GM23338 (cell line): Measurements from ENCODE around the gene U2AF1L4. TPM values are rescaled to one million over a fixed set of nuclear protein-coding genes. Genes with fewer than 3 reads are reported as not detected.

Experiments used
- ATAC-seq: fragments of 200-7000 bp; cut with Tn5 transposase; 3 replicates; pipeline ENCODE4 v1.9.1; 2020
- DNase-seq: peaks from one replicate; pipeline ENCODE4 v3.0.0-alpha.2; 2015; ENCODE audit warnings: low spot score
- H2AFZ ChIP-seq: fragments of 200-600 bp; sonication (generic); 2 replicates; pipeline ENCODE4 v1.8.0; 2016; ENCODE audit warnings: antibody characterized with exemption, mild to moderate bottlenecking, moderate library complexity
- H3F3A ChIP-seq: fragments of 200-600 bp; sonication (generic); replicated peaks from 2 replicates; pipeline ENCODE4 v1.8.0; 2017; ENCODE audit warnings: antibody characterized with exemption, mixed run types, low read depth
- H3K27ac ChIP-seq: fragments of 200-600 bp; sonication (generic); 2 replicates; pipeline ENCODE4 v1.6.1; 2016; ENCODE audit warnings: low read depth
- H3K27me3 ChIP-seq: fragments of 200-600 bp; sonication (generic); 2 replicates; pipeline ENCODE4 v1.8.0; 2016; ENCODE audit warnings: mild to moderate bottlenecking, mixed run types, moderate library complexity; ENCODE audit not compliant: insufficient read depth
- H3K36me3 ChIP-seq: fragments of 200-600 bp; sonication (generic); 2 replicates; pipeline ENCODE4 v1.8.0; 2016; ENCODE audit warnings: mild to moderate bottlenecking; ENCODE audit not compliant: insufficient read depth
- H3K4me1 ChIP-seq: fragments of 200-600 bp; sonication (generic); 2 replicates; pipeline ENCODE4 v1.8.0; 2016; ENCODE audit warnings: mild to moderate bottlenecking, moderate library complexity; ENCODE audit not compliant: insufficient read depth
- H3K4me2 ChIP-seq: fragments of 200-600 bp; sonication (generic); 2 replicates; pipeline ENCODE4 v1.7.1; 2017; ENCODE audit warnings: mixed run types
- H3K4me3 ChIP-seq: fragments of 200-600 bp; sonication (generic); 2 replicates; pipeline ENCODE4 v1.6.1; 2016; ENCODE audit warnings: mixed run types
- H3K79me2 ChIP-seq: fragments of 200-600 bp; sonication (generic); replicated peaks from 2 replicates; pipeline ENCODE4 v1.8.0; 2017; ENCODE audit warnings: mild to moderate bottlenecking; ENCODE audit not compliant: insufficient read depth
- H3K9me2 ChIP-seq: fragments of 200-600 bp; sonication (generic); 2 replicates; pipeline ENCODE4 v1.8.0; 2017; ENCODE audit not compliant: insufficient read depth
- H4K20me1 ChIP-seq: fragments of 200-600 bp; sonication (generic); replicated peaks from 2 replicates; pipeline ENCODE4 v1.8.0; 2017; ENCODE audit warnings: mild to moderate bottlenecking; ENCODE audit not compliant: insufficient read depth
- H3K27ac Mint-ChIP-seq: 2 replicates; pipeline ENCODE4 v1.8.0; 2020; ENCODE audit warnings: inconsistent platforms, mild to moderate bottlenecking, moderate library complexity, mixed read lengths
- H3K27me3 Mint-ChIP-seq: 3 replicates; pipeline ENCODE4 v1.8.0; 2022; ENCODE audit warnings: low read depth, mild to moderate bottlenecking, moderate library complexity, mixed read lengths, inconsistent platforms; ENCODE audit not compliant: insufficient read depth, poor library complexity
- H3K36me3 Mint-ChIP-seq: 3 replicates; pipeline ENCODE4 v1.8.0; 2021; ENCODE audit warnings: low read depth, mild to moderate bottlenecking, inconsistent platforms, moderate library complexity, mixed read lengths
- H3K4me1 Mint-ChIP-seq: 3 replicates; pipeline ENCODE4 v1.8.0; 2020; ENCODE audit warnings: mild to moderate bottlenecking, inconsistent platforms, mixed read lengths
- H3K4me3 Mint-ChIP-seq: 3 replicates; pipeline ENCODE4 v1.8.0; 2021; ENCODE audit warnings: moderate library complexity, mild to moderate bottlenecking, inconsistent platforms, mixed read lengths
- H3K9me3 Mint-ChIP-seq: 3 replicates; pipeline ENCODE4 v1.8.0; 2020; ENCODE audit warnings: moderate library complexity, mild to moderate bottlenecking, inconsistent platforms, mixed read lengths
- CREB1 ChIP-seq: fragments of 250-450 bp; sonication (Bioruptor Pico); IDR thresholded peaks from 2 replicates; pipeline ENCODE4 v1.5.0; 2020; ENCODE audit warnings: low read depth, mild to moderate bottlenecking, moderate library complexity
- CTCF ChIP-seq, 2 experiments: fragments of 200-600 bp in 1 of 2; sonication (generic) in 1 of 2; conservative IDR thresholded peaks; 2 replicates each; pipeline versions ENCODE4 v1.5.1 to v1.6.1; 2016 to 2017; ENCODE audit warnings: antibody characterized with exemption in 2 of 2, low read depth in 2 of 2, mild to moderate bottlenecking in 2 of 2, moderate library complexity in 1 of 2
- EZH2 ChIP-seq: fragments of 200-600 bp; sonication (generic); IDR thresholded peaks from one replicate; pipeline ENCODE4 v1.8.0; 2017; ENCODE audit warnings: antibody characterized with exemption, mild to moderate bottlenecking, low read depth; ENCODE audit not compliant: unreplicated experiment
- EZH2phosphoT487 ChIP-seq: fragments of 200-600 bp; sonication (generic); IDR thresholded peaks from one replicate; pipeline ENCODE4 v1.8.1; 2018; ENCODE audit warnings: antibody characterized with exemption; ENCODE audit not compliant: unreplicated experiment
- NANOG ChIP-seq: IDR thresholded peaks from 2 replicates; pipeline ENCODE4 v1.6.1; 2016; ENCODE audit warnings: antibody characterized with exemption, borderline replicate concordance
- POLR2AphosphoS5 ChIP-seq: IDR thresholded peaks from 2 replicates; pipeline ENCODE4 v1.6.1; 2016; ENCODE audit warnings: antibody characterized with exemption, low read depth
- REST ChIP-seq: IDR thresholded peaks from one replicate; pipeline ENCODE4 v1.6.1; 2018; ENCODE audit warnings: antibody characterized with exemption; ENCODE audit not compliant: unreplicated experiment
- STAT1 ChIP-seq: IDR thresholded peaks from one replicate; pipeline ENCODE4 v1.6.1; 2016; ENCODE audit warnings: antibody characterized with exemption; ENCODE audit not compliant: unreplicated experiment
- ZNF114 ChIP-seq: fragments of 250-450 bp; sonication (Bioruptor Pico); IDR thresholded peaks from 2 replicates; pipeline ENCODE4 v1.5.0; 2020; ENCODE audit warnings: mild to moderate bottlenecking, moderate library complexity
- ZNF331 ChIP-seq: fragments of 250-450 bp; sonication (Bioruptor Pico); IDR thresholded peaks from 2 replicates; pipeline ENCODE4 v1.5.0; 2020; ENCODE audit warnings: low read depth, mild to moderate bottlenecking, moderate library complexity
- ZNF462 ChIP-seq: fragments of 250-450 bp; sonication (Bioruptor Pico); IDR thresholded peaks from 2 replicates; pipeline ENCODE4 v1.5.0; 2020; ENCODE audit warnings: mild to moderate bottlenecking, moderate library complexity
- polyA plus RNA-seq: library from polyadenylated mRNA; unstranded; fragments of >200 nt; fragmentation: Nextera tagmentation; extraction: Ambion mirVana; gene quantifications from 2 replicates; pipeline ENCODE4 v1.2.1, GENCODE V29; 2016
- total RNA-seq: library from RNA; depleted of rRNA; stranded (reverse); fragments of >200 nt; shearing (Covaris generic); gene quantifications from 2 replicates; pipeline ENCODE4 v1.2.3, GENCODE V29; 2014
- TF ChIP-seq, protein P1 (sequence below): IDR thresholded peaks from 2 replicates; pipeline ENCODE4 v1.6.1; 2016; ENCODE audit warnings: antibody characterized with exemption

The U2AF1L4 gene
- total and polyA plus RNA-seq, 2 experiments from 2014 or later: 13.1 to 23.7 TPM

DNA sequence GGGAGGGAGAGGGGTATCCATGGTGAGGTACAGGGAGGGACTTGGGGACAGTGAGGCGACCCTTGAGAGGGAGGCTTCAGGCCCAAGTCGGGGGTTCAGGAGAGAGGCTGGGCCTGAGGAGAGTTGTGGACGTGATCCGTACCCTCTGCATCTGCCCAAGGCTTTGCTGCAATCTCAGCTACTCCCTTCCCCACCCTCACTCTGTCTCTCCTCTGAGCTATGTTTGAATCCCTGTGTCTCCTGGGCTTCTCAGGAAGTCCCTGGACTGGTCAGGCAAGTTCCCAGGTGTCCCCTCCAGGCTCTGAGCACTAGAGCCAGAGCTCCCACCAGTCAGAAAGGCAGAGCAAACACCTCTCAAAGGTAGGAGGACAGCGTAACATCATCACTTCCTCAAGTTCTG lies 4.9 kb upstream of the U2AF1L4 start:
- H3K9me3 Mint-ChIP-seq: no peaks in the 10 kb centered on the region; the same call in 1 of the 3 replicates
- peak overlapping the region; percentile 23; the same call in 1 of the 3 replicates for H3K4me3 Mint-ChIP-seq
- H3K27ac ChIP-seq: no peak overlapping the region
- H2AFZ ChIP-seq: no peak overlapping the region
- H3K4me2 ChIP-seq: no peak overlapping the region
- H3K36me3 ChIP-seq: no peaks in the 10 kb centered on the region
- no peak overlapping the region for H3K4me3 ChIP-seq
- peaks cover 18% of the 10 kb centered on the region for H3K4me1 Mint-ChIP-seq
- DNase-seq: no peak
- no peaks in the 10 kb centered on the region for H3K9me2 ChIP-seq
- TF ChIP-seq, protein P1, sequence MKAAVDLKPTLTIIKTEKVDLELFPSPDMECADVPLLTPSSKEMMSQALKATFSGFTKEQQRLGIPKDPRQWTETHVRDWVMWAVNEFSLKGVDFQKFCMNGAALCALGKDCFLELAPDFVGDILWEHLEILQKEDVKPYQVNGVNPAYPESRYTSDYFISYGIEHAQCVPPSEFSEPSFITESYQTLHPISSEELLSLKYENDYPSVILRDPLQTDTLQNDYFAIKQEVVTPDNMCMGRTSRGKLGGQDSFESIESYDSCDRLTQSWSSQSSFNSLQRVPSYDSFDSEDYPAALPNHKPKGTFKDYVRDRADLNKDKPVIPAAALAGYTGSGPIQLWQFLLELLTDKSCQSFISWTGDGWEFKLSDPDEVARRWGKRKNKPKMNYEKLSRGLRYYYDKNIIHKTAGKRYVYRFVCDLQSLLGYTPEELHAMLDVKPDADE: no peak
- TF ChIP-seq ZNF462 (CRISPR knock-in tag) (no peak), REST (no peak), NANOG (no peak), CREB1 (CRISPR knock-in tag) (no peak), POLR2AphosphoS5 (no peak), CTCF (conservative IDR thresholded peaks at IDR 0.05; ENCODE audit: low read depth in 2 of 2) (no peak), STAT1 (no peak), ZNF331 (CRISPR knock-in tag) (no peak), EZH2phosphoT487 (no peak), EZH2 (no peak), ZNF114 (CRISPR knock-in tag) (no peak)
- H3K4me1 ChIP-seq: peaks cover 15% of the 10 kb centered on the region
- peaks cover 18% of the 10 kb centered on the region for H3K27me3 Mint-ChIP-seq
- H3K27ac Mint-ChIP-seq: no peak overlapping the region
- ATAC-seq: no peak
- H3K27me3 ChIP-seq: peaks cover 6% of the 10 kb centered on the region
- H3K36me3 Mint-ChIP-seq: peaks cover 2% of the 10 kb centered on the region; the same call in 1 of the 3 replicates
- H3K79me2 ChIP-seq: peaks cover 14% of the 10 kb centered on the region
- H3F3A ChIP-seq: no peaks in the 10 kb centered on the region
- no peaks in the 10 kb centered on the region for H4K20me1 ChIP-seq
